Measurements from ENCODE around the gene OOSP3.
A peak's percentile ranks its signal among the peaks of the same experiment; 100 is the strongest.
"Not testable (repeated sequence)": the region's sequence is repeated elsewhere in the genome, so short reads cannot be mapped to it uniquely, and the experiment has no call there.

OOSP3 gene

DNA sequence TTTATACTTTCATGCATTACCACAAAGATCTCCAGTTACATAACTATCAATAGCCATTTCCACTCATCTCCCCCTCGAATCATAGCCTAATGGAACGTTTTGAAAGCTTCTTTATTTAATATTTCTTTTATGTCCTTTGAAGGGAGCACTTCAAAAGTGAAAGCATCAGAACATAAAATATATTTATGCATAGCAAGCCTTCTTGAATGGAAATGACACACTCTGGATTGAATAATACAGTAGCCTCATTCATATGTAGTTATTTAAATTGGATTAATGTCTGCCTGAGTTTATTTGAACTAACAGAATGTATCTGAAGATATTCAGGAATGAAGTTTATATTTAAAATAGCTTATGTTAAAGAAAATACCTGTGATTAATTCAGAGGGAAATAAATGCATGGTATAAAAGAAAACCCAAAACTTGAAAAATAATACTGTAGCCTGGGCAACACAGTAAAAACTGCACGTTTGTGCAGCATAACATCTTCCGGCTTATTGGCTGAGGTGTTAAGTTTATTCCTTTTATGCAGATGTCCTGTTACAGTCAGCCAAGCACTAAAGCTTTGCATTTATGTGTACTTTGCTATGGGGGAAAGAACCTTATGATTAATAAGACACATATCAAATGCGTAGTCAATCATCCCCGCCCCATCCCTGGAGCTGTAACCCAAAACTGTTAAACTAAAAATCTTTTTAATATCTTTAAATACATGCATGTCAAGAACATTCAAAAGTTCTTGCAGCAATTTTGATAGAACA is 22.0 kb downstream of the OOSP3 start:
- Histone ChIP-seq H3K4me1 (ENCODE audit: control insufficient read depth, insufficient read depth, low read length, poor library complexity, severe bottlenecking) (peaks cover 5% of the 10 kb centered on the region), H3K9me3 (ENCODE audit: control insufficient read depth, low read length) (no peaks in the 10 kb centered on the region), H3K36me3 (ENCODE audit: control insufficient read depth, insufficient read depth, low read length) (no peaks in the 10 kb centered on the region), H3K4me3 (ENCODE audit: extremely low read depth, insufficient read depth, low read length, poor library complexity, severe bottlenecking) (no peak overlapping the region), H3K27ac (ENCODE audit: low read depth, low read length, severe bottlenecking) (peak overlapping the region; percentile 93)
- 100% methylated on average over 1 of the region's 6 CpGs; no CpG with 5 or more reads in 1 of the 2 experiments for WGBS, 2 experiments (ENCODE audit: insufficient coverage in 2 of 2)

DNA sequence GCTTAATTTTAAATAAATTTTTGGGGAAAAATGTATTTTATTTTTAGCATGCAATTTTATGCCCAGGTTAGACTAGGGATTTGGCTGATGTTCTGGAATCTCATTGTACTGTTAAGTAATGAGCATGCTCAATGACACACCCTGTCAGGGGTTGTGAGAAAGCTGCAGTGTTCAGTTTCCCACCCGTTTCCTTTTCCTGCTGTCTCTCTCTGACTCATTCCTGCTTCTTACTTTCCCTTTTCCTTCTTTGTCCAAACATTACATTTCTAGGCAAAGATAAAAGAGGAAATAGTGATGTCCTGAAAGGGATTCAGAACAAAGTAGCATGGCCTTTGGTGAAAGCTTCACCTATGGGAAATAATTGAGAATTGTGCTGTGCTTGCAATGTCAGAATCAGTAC is 22.7 kb downstream of the OOSP3 start:
- Histone ChIP-seq H3K9me3 (ENCODE audit: control insufficient read depth, low read length) (no peaks in the 10 kb centered on the region), H3K36me3 (ENCODE audit: control insufficient read depth, insufficient read depth, low read length) (no peaks in the 10 kb centered on the region), H3K27ac (ENCODE audit: low read depth, low read length, severe bottlenecking) (peak overlapping the region; percentile 93), H3K4me1 (ENCODE audit: control insufficient read depth, insufficient read depth, low read length, poor library complexity, severe bottlenecking) (peaks cover 5% of the 10 kb centered on the region), H3K4me3 (ENCODE audit: extremely low read depth, insufficient read depth, low read length, poor library complexity, severe bottlenecking) (no peak overlapping the region)
- 50% methylated on average over 1 of the region's 1 CpG; no CpG with 5 or more reads in 1 of the 2 experiments for WGBS, 2 experiments (ENCODE audit: insufficient coverage in 2 of 2)

DNA sequence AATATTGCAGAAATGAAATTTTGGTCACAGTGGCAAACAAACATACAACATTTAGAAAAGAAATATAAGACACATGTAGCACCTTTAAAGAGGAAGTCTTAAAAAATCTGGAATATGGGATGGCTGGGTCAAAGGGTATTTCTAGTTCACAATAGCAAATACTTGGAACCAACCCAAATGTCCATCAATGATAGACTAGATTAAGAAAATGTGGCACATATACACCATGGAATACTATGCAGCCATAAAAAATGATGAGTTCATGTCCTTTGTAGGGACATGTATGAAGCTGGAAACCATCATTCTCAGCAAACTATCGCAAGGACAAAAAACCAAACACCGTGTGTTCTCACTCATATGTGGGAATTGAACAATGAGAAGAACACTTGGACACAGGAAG is 25.0 kb downstream of the OOSP3 start:
- WGBS, 2 experiments (ENCODE audit: insufficient coverage in 2 of 2): no CpG with 5 or more reads among the region's 2 CpGs
- H3K27ac ChIP-seq (ENCODE audit: low read depth, low read length, severe bottlenecking); H3K4me3 ChIP-seq (ENCODE audit: extremely low read depth, insufficient read depth, low read length, poor library complexity, severe bottlenecking); H3K36me3 ChIP-seq (ENCODE audit: control insufficient read depth, insufficient read depth, low read length); H3K9me3 ChIP-seq (ENCODE audit: control insufficient read depth, low read length); H3K4me1 ChIP-seq (ENCODE audit: control insufficient read depth, insufficient read depth, low read length, poor library complexity, severe bottlenecking): not testable (repeated sequence)

DNA sequence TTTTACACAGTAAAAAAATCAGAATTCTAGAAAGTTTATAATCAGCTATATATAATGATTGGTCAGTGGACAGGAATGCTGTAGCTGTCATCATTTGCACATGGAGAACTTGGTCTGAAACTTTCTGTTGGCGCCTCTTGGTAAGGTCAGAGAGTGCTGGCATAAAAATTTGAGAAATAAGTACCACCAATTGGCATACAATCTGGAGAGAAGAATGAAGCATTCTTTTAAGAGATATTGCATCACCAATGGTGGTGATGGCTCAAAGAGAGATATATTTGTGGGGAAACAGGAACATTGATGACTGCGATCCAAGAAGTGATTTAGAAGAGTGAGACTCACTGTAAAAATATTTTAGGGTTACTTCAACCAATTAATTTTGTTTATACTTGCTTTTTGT is 39.9 kb downstream of the OOSP3 start:
- Histone ChIP-seq H3K36me3 (ENCODE audit: control insufficient read depth, insufficient read depth, low read length) (no peaks in the 10 kb centered on the region), H3K27ac (ENCODE audit: low read depth, low read length, severe bottlenecking) (no peak overlapping the region), H3K9me3 (ENCODE audit: control insufficient read depth, low read length) (peaks cover 14% of the 10 kb centered on the region), H3K4me1 (ENCODE audit: control insufficient read depth, insufficient read depth, low read length, poor library complexity, severe bottlenecking) (no peaks in the 10 kb centered on the region), H3K4me3 (ENCODE audit: extremely low read depth, insufficient read depth, low read length, poor library complexity, severe bottlenecking) (no peak overlapping the region)
- 86% methylated on average over 1 of the region's 2 CpGs; no CpG with 5 or more reads in 1 of the 2 experiments for WGBS, 2 experiments (ENCODE audit: insufficient coverage in 2 of 2)

DNA sequence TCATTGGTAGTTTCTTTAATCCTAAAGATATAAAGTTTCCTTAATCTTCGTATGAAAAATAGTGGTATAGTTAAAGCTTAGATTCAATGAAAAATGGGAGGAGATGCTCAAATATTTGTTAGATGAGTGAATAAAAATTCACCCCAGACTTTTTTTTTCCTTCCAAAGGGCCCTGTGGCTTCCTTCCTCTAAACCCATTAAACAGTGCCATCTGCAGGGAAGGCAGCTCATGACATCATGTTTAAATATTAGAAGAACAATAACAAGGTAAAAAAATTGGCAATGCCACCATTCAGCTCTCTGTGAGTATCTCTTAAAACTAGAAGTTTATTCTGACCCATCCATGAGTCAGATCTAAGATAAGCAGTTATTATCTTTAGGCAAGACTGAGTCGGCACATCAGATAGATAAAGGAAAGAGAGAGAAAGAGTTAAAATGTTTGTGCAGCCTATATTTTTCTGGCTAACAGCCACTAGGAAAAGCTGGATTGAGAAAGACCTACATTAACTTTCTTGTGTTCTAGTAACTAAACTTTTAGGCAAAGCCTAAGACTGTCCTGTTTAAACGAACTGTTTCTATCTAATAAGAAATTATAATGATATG is 40.5 kb downstream of the OOSP3 start:
- no peaks in the 10 kb centered on the region for H3K36me3 ChIP-seq (ENCODE audit: control insufficient read depth, insufficient read depth, low read length)
- H3K9me3 ChIP-seq (ENCODE audit: control insufficient read depth, low read length): peaks cover 18% of the 10 kb centered on the region
- H3K27ac ChIP-seq (ENCODE audit: low read depth, low read length, severe bottlenecking): no peak overlapping the region
- no peaks in the 10 kb centered on the region for H3K4me1 ChIP-seq (ENCODE audit: control insufficient read depth, insufficient read depth, low read length, poor library complexity, severe bottlenecking)
- H3K4me3 ChIP-seq (ENCODE audit: extremely low read depth, insufficient read depth, low read length, poor library complexity, severe bottlenecking): no peak overlapping the region
- 50% methylated on average over 1 of the region's 3 CpGs; no CpG with 5 or more reads in 1 of the 2 experiments for WGBS, 2 experiments (ENCODE audit: insufficient coverage in 2 of 2)

DNA sequence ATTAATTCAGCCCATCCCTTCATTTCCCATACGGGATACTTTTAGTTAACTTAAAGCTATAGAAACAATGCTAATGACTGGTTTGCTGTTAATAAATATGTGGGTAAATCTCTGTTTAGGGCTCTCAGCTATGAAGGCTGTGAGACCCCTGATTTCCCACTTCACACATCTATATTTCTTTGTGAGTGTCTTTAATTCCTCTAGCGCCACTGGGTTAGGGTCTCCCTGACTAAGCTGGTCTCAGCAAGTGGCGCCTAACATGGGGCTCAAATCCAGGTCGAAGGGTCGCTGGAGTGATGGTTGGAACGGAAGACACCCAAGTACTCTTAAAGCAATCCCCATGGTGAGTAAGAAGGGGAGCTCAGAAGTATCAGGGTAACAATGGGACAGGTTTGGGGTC is 45.2 kb downstream of the OOSP3 start:
- Histone ChIP-seq H3K4me3 (ENCODE audit: extremely low read depth, insufficient read depth, low read length, poor library complexity, severe bottlenecking) (no peak overlapping the region), H3K36me3 (ENCODE audit: control insufficient read depth, insufficient read depth, low read length) (no peaks in the 10 kb centered on the region)
- WGBS, 2 experiments (ENCODE audit: insufficient coverage in 2 of 2): 100% methylated on average over 2 of the region's 6 CpGs; no CpG with 5 or more reads in 1 of the 2 experiments

DNA sequence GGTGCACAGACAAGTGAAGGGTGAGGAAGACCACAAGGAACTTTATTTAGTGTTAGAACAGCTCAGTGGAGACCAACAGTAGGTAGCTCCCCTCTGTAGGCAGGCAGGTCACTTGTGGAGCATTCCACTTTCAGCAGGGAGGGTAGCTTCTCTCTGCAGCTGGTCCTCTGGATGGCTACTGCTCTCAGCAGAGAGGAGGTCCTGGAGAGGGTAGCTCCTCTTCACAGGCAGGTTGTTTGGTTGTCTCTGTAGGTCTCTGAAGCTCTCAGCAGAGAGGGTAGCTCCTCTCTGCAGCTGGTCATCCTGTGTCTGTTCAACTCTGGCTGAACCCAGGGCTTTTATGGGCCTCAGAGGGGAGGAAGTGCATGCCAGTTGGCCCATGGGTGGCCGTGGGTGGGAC is 53.1 kb downstream of the OOSP3 start:
- WGBS, 2 experiments (ENCODE audit: insufficient coverage in 2 of 2): 100% methylated on average over 1 of the region's 1 CpG
- Histone ChIP-seq H3K9me3 (ENCODE audit: control insufficient read depth, low read length) (no peaks in the 10 kb centered on the region), H3K4me1 (ENCODE audit: control insufficient read depth, insufficient read depth, low read length, poor library complexity, severe bottlenecking) (no peaks in the 10 kb centered on the region), H3K27ac (ENCODE audit: low read depth, low read length, severe bottlenecking) (no peak overlapping the region), H3K4me3 (ENCODE audit: extremely low read depth, insufficient read depth, low read length, poor library complexity, severe bottlenecking) (no peak overlapping the region), H3K36me3 (ENCODE audit: control insufficient read depth, insufficient read depth, low read length) (no peaks in the 10 kb centered on the region)

More for the DNA sequence above, 45.2 kb downstream of the OOSP3 start:
- Histone ChIP-seq H3K27ac (ENCODE audit: low read depth, low read length, severe bottlenecking) (no peak overlapping the region), H3K9me3 (ENCODE audit: control insufficient read depth, low read length) (peaks cover 20% of the 10 kb centered on the region), H3K4me1 (ENCODE audit: control insufficient read depth, insufficient read depth, low read length, poor library complexity, severe bottlenecking) (no peaks in the 10 kb centered on the region)

DNA sequence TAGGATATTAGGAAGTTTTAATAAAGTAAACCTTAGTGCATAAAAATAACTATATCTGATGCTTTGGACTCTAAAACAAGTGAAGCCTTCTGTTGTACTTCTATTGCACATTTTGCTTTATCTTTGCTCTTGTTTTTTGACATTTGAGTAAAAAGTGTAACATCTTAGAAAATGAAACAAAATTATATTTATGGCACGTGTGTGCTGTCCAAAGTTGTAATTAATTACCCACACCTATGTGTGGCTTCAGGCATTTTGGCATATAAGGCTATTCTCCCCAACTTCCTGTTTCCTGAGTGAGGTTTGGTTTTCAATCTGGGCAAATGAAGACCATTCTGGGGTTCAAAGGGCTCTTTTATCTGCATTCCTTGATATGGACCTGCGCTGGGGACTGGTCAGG is 59.5 kb downstream of the OOSP3 start, which contains the start of gene OOSP1:
TSS of gene OOSP1 (plus strand) at position 301 of the 400 bp plus-strand sequence. CDS start at position 324, 23 bp downstream.
- WGBS, 2 experiments (ENCODE audit: insufficient coverage in 2 of 2): 89 to 90% methylated on average over 1 of the region's 2 CpGs
- no peaks in the 10 kb centered on the region for H3K9me3 ChIP-seq (ENCODE audit: control insufficient read depth, low read length)
- H3K27ac ChIP-seq (ENCODE audit: low read depth, low read length, severe bottlenecking): no peak within 1 kb of the TSS

DNA sequence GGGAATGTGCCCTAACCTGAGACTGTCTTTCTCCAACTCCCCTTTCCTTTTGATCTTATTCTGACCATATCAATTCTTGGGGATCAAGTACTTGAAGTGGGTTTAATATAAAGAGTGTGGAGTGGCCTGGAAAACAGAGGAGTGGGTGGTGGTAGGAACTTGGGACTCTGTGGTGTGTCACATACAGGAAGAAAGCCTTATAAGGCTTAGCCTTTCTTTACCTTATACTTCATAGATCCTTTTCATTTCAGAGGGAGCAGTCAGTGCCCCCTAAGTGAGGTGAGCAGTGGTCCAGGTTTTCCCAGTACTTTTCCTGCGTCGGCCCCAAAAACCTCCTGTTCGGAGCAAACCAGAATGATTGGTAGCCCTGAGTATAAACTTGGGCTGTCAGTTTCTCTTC is 60.1 kb downstream of the OOSP3 start:
- WGBS, 2 experiments (ENCODE audit: insufficient coverage in 2 of 2): 80 to 92% methylated on average over 2 to 3 of the region's 3 CpGs
- no peaks in the 10 kb centered on the region for H3K9me3 ChIP-seq (ENCODE audit: control insufficient read depth, low read length)

More for the DNA sequence above, 59.5 kb downstream of the OOSP3 start, which contains the start of gene OOSP1:
- H3K4me3 ChIP-seq (ENCODE audit: extremely low read depth, insufficient read depth, low read length, poor library complexity, severe bottlenecking): no peak within 1 kb of the TSS
- no peaks in the 10 kb centered on the region for H3K4me1 ChIP-seq (ENCODE audit: control insufficient read depth, insufficient read depth, low read length, poor library complexity, severe bottlenecking)
- no peaks in the 10 kb centered on the region for H3K36me3 ChIP-seq (ENCODE audit: control insufficient read depth, insufficient read depth, low read length)

DNA sequence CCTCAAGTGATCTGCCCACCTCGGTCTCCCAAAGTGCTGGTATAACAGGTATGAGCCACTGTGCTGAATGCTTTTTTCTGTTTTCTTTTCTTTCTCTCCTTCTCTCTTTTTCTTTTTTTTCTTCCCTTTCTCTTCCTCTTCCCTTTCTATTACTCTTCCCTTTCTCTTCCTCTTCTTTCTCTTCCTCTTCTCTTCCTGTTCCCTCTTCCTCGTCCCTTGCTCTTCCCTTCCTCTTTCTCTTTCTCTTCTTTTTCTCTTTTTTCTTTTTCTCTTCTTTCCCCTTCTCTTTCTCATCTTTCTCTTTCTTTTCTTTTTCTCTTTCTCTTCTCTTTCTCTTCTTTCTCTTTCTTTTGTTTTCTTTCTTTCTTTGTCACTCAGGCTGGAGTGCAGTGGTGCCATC is 60.9 kb downstream of the OOSP3 start:
- Histone ChIP-seq H3K9me3 (ENCODE audit: control insufficient read depth, low read length) (no peaks in the 10 kb centered on the region), H3K36me3 (ENCODE audit: control insufficient read depth, insufficient read depth, low read length) (no peaks in the 10 kb centered on the region), H3K4me3 (ENCODE audit: extremely low read depth, insufficient read depth, low read length, poor library complexity, severe bottlenecking) (no peak overlapping the region), H3K4me1 (ENCODE audit: control insufficient read depth, insufficient read depth, low read length, poor library complexity, severe bottlenecking) (no peaks in the 10 kb centered on the region), H3K27ac (ENCODE audit: low read depth, low read length, severe bottlenecking) (no peak overlapping the region)
- WGBS, 2 experiments (ENCODE audit: insufficient coverage in 2 of 2): 81 to 95% methylated on average over 2 of the region's 2 CpGs

More for the DNA sequence above, 60.1 kb downstream of the OOSP3 start:
- H3K4me1 ChIP-seq (ENCODE audit: control insufficient read depth, insufficient read depth, low read length, poor library complexity, severe bottlenecking): no peaks in the 10 kb centered on the region
- H3K4me3 ChIP-seq (ENCODE audit: extremely low read depth, insufficient read depth, low read length, poor library complexity, severe bottlenecking): no peak overlapping the region
- no peak overlapping the region for H3K27ac ChIP-seq (ENCODE audit: low read depth, low read length, severe bottlenecking)
- H3K36me3 ChIP-seq (ENCODE audit: control insufficient read depth, insufficient read depth, low read length): no peaks in the 10 kb centered on the region

DNA sequence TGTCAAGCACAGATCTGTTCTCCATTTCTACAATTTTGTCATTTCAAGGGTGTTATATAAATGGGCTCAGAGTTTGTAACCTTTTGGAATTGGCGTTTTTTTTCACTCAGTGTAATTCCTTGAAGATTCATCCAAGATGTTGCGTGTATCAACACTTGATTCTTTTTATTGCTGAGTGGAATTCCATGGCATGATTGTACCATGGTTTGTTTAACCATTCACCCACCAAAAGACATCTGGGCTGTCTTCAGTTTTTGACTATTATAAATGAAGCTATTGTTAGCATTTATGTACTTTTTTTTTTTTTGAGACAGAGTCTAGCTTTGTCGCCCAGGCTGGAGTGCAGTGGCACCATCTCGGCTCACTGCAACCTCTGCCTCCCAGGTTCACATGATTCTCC is 62.5 kb downstream of the OOSP3 start:
- WGBS, 2 experiments (ENCODE audit: insufficient coverage in 2 of 2): 74 to 100% methylated on average over 2 to 4 of the region's 4 CpGs
- no peak overlapping the region for H3K27ac ChIP-seq (ENCODE audit: low read depth, low read length, severe bottlenecking)
- H3K9me3 ChIP-seq (ENCODE audit: control insufficient read depth, low read length): no peaks in the 10 kb centered on the region
- no peaks in the 10 kb centered on the region for H3K4me1 ChIP-seq (ENCODE audit: control insufficient read depth, insufficient read depth, low read length, poor library complexity, severe bottlenecking)
- H3K36me3 ChIP-seq (ENCODE audit: control insufficient read depth, insufficient read depth, low read length): no peaks in the 10 kb centered on the region
- H3K4me3 ChIP-seq (ENCODE audit: extremely low read depth, insufficient read depth, low read length, poor library complexity, severe bottlenecking): no peak overlapping the region

All from mesodermal cell (in vitro differentiated cells).